Activated CD4-positive, alpha-beta T cell treated with anti-CD3 and anti-CD28 coated beads, Interleukin-2, Interleukin-6, amounts not matched to agents 100 ng/mL and 50 ng/mL, durations not matched to agents 16 hours and 8 hours (primary cell): ENCODE results near the gene SRSF2.
"Not testable (repeated sequence)": the region's sequence is repeated elsewhere in the genome, so short reads cannot be mapped to it uniquely, and the experiment has no call there.

Experiments
- DNase-seq: peaks from one replicate; pipeline ENCODE4 v3.0.0-alpha.2; 2020

SRSF2 gene

DNA sequence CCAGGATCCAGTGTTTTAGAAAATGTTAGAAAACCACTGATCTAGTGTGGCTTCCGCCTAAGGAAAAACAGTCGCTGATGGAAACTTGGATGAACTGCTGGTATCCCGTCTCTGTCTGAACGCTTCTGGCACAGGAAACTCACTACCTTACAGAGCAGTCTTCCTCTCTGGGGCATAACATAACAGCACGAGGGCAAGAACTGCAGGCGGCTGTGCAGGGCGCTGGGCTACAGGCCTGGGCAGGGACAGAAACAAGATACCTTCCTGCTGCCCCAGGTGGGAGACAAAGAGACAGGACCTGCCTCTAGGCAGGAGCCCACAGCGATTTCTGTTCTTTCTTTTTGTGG, 36.9 kb downstream of the SRSF2 start:
- DNase-seq = no peak

DNA sequence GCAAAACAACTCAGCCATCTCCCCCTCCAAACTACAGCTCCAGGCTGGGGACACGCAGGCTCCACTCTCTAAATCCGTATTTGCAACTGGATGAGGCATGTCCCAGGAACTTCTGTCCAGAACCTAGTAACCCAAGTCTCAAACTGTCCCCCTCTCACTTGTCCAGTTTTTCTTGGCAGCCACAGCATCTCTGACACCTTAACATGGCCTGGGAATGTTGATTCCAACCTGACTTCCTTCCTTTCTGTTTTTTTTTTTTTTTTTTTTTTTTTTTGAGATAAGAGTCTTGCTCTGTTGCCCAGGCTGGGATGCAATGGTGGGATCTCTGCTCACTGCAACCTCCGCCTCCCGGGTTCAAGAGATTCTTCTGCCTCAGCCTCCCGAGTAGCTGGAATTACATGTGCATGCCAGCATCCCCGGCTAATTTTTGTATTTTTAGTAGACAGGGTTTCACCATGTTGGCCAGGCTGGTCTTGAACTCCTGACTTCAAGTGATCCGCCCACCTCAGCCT, 38.6 kb downstream of the SRSF2 start:
- not testable (repeated sequence) for DNase-seq

DNA sequence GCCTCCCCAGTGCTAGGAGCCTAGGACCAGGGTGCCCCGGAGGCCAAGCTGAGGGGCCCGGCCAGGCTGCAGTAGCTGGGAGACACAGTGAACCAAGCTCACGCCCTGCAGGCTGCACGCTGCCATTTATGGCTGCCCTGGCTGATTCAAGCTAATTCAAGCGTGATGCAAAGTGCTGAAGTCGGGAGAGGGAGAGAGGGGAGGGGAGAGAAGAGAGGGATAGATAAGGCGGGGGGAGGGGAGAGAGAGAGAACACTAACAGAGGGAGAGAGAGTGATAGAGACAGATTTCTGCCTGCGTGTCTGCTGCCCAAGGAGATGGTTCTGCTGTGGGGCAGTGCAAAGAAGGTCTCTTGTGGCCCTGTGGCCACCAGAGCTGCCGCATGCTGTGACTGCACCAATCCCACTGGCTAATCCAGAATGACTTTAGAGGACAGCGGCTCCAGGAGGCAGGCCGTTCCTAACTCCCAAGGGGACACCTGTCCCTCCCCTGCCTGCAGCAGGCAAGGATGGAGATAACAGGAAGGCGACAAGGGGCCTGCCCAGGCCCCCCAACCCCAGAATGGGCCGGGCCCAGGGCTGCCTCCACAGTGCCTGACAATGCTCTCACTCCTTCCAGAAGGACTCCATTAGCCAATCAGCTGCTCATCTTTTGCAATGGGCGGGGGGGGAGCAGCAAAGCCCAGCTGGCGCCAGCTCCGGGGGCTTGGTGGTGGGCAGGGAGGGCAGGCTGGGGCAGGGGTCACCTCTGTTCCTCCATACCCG, 39.2 kb downstream of the SRSF2 start:
- no peak for DNase-seq

DNA sequence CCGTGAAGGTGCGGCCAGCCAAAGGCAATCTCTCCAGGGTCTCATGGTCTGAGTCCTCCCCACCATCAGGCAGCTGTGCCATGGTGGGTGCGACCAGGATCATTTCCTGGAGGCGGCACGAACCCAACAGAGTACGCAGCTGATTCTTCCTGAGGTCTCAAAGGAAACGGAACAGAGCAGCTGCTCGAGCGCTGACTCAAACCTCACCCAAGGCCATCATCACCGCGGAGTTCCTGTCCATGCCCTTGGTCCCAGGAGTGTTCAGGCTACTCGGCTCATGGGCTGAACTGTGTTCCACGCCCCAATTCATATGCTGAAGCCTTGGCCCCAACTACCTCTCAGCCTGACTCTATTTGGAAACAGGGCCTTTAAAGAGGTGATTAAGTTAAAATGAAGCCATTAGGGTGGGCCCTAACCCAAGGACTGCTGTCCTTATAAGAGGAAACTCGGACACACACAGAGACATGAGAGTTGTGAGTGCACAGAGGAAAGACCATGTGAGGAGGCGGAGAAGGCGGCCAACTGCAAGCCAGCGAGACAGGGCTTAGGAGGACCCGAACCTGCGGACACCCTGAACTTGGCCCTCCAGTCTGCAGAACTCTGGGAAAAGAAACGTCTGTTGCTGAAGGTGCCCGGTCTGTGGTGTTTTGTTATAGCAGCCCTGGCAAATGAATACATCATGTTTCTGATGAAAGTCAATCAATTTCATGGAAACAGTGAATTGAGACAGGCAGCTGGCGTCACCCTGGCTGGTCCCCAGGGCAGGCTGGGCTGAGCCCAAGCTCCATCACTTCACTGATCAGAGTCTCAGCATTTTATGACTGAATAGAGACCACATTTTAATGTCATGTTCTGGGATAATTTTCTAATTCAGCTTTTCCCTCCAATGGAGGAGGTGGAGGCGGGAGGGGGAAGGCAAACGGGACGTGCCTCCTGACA, 40.1 kb downstream of the SRSF2 start:
- no peak for DNase-seq

DNA sequence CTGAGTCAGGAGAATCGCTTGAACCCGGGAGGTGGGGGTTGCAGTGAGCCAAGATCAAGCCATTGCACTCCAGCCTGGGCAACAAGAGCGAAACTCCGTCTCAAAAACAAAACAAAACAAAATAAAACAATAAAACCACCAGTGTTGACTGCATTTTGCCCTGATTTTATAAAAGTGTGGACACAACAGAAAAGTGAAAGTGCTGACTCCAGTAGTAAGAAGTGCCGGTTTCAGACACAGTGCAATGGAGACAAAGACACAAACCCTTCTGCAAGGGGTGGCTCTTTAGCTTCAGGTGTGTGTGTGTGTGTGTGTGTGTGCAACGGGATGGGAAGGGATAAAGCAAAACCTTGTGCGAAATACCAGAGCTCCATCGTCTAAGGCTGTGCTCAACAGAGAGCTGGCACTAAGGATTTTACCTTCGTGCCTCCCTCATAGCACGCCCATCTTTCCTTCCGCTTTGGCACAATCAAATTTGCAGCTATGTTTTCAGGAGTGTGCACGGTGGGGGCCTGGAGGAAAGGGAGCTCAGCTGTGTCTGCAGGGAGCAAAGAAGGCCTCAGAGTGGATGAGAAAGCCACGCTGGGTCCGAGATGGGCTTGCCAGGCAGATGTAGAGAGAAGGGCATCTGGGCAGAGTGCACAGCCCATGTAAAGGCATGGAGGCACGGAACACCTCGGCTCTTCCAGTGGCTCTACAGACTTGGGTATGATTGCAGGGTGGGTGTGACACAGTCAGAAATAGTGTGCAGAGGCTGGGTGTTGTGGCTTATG, 41.9 kb downstream of the SRSF2 start:
- DNase-seq = no peak

DNA sequence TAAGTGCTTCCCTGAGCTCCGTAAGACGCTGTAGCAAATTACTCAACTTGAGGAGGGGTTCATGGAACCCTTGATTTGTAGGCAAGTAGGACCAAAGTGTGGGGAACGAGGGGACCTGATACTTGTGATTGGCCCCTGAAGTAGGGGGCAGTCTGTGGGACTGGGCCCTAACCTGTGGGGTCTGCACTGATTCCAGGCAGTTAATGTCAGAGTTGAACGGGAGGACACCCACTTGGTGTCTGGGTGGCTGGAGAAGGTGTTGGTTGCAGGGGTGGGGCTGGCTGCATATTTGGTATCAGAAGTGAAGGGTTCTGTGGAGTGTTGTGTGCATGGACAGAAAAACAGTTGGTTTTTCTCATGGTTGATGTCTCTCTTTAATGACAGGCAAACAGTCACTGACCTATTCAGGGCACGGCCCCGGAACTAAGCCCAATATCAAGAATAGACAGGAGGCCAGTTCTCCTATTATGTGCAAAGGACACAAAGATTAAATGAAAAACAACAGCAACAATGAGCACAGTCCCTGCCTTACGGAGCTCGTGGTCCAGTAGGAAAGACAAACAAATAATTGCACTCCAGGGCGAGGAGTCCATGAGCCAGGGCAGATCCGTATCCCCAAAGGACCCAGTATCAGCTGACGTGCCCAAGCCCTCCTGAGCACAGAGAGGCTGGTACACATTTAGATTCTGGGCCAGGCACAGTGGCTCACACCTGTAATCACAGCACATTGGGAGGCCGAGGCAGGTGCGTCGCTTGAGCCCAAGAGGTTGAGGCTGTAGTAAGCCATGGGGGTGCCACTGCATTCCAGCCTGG, 45.5 kb downstream of the SRSF2 start:
- no peak for DNase-seq

DNA sequence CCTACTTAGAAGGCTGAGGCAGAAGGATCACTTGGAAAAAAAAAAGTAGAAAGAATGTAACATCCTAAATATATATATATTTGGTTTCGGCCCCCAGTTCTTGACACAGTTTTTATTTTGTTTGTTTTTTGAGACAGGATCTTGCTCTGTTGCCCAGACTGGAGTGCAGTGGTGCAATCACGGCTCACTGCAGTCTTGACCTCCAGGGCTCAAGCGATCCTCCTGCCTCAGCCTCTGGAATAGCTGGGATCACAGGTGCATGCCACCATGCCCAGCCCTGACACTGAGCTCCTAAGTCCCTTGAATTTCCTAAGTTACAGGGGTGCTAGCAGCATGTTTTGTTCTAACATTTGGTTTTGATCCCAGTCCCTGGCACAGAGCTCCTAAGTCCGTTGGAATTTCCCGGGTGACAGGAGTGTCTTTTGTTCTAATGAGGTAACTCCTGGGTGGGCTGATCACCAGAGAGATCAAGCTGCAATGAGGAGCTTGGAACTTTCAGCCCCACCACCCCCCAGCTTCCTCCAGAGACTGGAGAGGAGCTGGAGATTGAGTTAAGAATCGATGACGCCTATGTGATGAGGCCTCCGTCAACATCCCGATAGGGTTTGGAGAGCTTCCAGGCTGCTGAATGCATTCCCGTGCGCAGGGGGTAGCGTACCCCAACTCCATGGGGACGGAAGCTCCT, 46.4 kb downstream of the SRSF2 start:
- no peak for DNase-seq

DNA sequence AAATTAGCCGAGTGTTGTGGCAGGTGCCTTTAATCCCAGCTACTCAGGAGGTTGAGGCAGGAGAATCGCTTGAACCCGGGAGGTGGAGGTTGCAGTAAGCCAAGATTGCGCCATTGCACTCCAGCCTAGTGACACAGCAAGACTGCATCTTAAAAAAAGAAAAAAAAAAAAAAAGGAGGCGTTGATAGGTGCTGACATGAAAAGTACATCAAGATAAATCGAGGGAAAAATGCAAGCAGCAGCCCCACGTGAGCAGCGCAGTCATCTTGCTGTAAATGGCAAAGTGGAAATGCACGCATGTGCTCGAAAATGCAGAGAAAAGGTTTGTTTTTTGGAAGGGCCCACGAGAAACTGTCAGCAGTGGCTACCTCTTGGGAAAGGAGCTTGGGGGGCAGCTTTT, 47.3 kb downstream of the SRSF2 start:
- DNase-seq = no peak

DNA sequence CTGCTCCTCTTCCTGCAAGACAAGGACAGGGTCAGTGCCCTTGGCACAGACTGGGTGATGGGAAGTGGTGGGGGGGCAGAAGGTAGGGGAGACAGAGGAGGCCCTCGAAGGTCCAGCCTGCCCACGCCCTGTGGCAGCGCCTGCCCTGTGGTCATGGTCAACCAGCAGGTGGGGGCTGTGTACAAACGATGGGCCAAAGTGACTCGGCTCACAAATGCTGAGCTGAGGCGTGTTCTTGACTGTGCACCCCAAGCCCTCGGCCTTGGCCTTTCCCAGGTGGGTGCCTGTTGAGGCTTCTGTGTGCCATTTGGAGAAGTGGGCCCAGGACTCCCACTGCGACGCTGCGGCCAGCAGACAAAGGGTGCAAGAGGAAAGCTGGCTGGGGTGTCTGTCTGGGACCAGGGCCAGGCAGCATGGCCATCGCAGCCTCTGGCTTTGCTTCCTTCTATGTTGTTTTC, 48.9 kb downstream of the SRSF2 start:
- no peak for DNase-seq

DNA sequence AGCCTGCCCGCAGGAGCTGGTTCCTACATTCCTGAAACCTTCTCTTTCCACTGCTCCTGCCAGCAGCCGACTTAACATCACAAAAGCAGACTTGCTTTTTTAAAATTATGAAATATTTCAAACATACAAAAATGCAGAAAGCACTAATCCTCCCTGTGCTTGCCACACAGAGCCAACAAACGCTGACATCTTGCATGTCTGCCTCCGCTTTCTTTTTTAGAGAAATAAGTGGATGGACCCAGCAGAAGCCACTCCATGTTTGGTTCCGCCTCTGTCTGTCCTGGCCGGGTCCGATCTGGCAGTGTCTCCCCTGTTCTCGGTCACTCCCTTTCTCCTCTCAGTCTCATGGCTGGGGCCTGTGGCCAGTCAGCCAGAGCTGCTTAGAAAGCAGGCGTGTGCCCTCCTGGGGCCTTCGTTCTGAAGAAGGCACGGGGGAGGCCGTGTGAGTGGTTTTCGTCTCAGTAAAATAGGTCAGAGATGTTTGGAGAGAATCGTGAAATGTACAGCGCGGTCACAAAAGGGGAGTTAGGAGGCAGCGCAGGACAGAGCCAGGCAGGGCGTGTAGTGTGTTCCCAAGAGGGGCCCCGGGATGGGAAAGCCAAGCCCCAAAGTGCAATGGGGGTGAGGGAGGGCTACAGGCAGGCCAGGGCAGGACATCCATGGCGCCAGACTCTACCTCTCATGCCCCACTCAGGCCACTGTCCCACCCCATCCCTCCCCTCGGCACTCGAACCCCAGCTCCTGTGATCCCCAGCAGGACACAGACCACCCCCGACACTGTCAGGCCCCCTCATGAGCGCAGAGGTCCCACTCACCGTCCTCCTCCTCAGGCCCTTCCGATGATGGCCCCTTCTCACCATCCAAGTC, 49.6 kb downstream of the SRSF2 start:
- no peak for DNase-seq

DNA sequence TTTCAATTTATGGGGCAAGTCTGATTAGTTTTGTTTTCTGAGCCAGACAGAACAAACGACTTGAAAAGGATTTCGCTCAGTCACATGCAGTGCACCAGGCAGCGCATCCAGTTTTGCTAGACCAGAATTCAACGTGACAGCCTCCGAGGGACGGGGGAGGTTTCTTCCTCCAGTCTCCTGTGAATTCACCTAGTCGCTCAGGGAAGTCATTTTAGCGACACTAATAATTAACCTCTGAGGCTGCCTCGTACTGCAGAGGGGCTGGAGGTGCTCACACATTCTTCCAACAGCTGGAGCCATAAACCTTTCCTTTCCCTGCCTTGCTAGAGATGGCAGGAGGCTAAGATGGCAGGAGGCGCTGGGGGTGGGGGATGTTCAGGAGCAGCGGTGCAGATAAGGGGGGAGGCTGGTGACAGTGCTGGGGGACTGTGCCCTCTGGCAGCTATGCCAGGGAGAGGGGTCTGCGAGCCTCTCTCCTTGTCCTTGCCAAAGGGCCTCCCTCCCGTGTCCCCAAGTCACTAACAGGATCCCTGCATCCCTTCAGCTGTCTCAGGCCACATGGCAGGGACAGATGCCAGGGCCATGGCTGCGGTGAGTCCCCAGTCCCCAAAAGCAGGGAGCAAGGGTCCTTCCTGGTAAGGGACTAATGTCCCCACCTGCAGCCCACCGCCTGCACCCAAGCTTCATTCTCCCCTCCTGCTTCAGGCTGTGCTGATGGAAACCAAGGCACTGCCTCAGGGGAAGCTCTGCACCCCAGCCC, 50.4 kb downstream of the SRSF2 start:
- DNase-seq = no peak

DNA sequence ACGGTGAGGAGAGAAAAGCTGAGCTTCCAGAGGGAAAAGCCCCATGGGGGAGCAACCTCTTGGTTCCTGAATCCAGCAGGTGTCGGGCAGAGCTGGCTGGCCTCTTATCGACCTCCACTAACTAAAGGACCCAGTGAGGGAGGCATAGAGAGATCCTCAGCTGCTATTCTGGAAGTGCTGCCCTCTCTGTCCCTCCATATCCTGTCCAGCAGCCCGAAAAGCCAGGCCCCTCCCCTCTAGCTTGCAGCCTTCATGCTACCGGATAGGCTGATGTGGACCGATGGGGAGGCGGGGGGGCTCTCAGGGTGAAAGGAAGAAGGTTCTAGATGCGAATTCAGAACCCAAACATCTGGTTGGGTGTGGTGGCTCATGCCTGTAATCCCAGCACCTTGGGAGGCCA, 51.3 kb downstream of the SRSF2 start:
- no peak for DNase-seq

DNA sequence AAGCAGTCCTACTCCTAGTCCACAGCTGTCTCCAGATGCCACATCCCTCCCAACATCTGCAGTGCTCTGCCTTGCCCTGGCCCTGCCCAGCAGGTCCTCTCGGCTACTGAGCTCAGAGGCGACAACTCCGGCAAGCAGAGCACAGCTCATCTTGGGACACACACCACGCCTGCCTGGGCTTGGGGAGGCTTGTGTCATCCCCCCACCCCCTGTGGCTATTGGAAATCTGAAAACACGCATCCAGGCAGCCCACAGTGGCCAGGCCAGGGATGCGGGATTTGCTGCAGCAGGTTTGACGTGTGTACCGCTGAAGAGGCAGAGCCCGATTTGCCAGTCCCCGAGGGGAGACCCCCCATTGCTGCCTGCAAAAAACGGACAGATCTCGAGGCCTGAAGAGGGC, 51.8 kb downstream of the SRSF2 start:
- no peak for DNase-seq

DNA sequence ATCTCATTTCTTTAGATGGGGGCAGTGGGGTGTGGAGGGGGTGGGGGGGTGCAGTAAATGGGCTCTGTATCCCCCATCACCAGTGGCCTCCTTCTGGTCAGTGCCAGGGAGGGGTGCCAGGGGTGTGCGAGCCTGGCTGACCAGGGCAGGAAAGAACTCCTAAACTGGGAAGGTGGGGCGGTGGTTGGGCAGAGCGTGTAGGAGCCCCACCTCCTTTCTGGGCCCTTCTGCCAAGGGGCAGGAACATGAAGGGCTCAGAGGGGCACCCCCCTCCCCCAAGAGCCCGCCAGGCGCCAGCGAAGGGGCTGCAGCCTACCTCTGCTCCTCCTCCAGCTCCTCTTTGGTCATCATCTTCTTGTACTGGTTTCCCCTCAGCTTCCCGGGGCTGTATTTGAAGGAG, 52.4 kb downstream of the SRSF2 start:
- DNase-seq = no peak
